Right atrium auricular region (tissue), 2 donors: ENCODE measurements around the gene GOLGA6D. TPM values are rescaled to one million over a fixed set of nuclear protein-coding genes. Genes with fewer than 3 reads are reported as not detected.
"Not testable (repeated sequence)": the region's sequence is repeated elsewhere in the genome, so short reads cannot be mapped to it uniquely, and the experiment has no call there.

Experiments
- DNase-seq: peaks from one replicate; pipeline ENCODE4 v3.0.0-alpha.2; 2019; ENCODE audit warnings: low spot score
- H3K27ac ChIP-seq, 2 donors: fragments of 200-600 bp; sonication (generic); 1 replicate in 1 of 2; 2 replicates in 1 of 2; pipeline ENCODE4 v1.5.1; 2016 to 2019
- H3K27me3 ChIP-seq, 2 donors: fragments of 200-600 bp; sonication (generic); one replicate each; pipeline versions ENCODE4 v1.5.1 to v1.6.0; 2017 to 2019
- H3K36me3 ChIP-seq: fragments of 200-600 bp; sonication (generic); one replicate; pipeline ENCODE4 v1.5.1; 2016
- H3K4me1 ChIP-seq, 2 donors: fragments of 200-600 bp; sonication (generic); one replicate each; pipeline versions ENCODE4 v1.5.1 to v1.6.0; 2017 to 2019
- H3K4me3 ChIP-seq, 2 donors: fragments of 200-600 bp; sonication (generic); 1 replicate in 1 of 2; 2 replicates in 1 of 2; pipeline ENCODE4 v1.5.1; 2017 to 2019; ENCODE audit warnings: mild to moderate bottlenecking in 1 of 2, moderate library complexity in 1 of 2
- H3K9me3 ChIP-seq, 2 donors: fragments of 200-600 bp; sonication (generic); one replicate each; pipeline ENCODE4 v1.5.1; 2019
- CTCF ChIP-seq, 2 donors: fragments of 200-600 bp; sonication (generic); IDR thresholded peaks; one replicate each; pipeline ENCODE4 v1.5.1; 2019; ENCODE audit warnings: antibody characterized with exemption in 2 of 2
- total RNA-seq, 2 donors: library from RNA; depleted of rRNA; stranded (reverse); fragments of >200 nt; gene quantifications; one replicate each; pipeline ENCODE4 v1.1.0, GENCODE V29; 2016

Gene GOLGA6D
- not detected for total RNA-seq

DNA sequence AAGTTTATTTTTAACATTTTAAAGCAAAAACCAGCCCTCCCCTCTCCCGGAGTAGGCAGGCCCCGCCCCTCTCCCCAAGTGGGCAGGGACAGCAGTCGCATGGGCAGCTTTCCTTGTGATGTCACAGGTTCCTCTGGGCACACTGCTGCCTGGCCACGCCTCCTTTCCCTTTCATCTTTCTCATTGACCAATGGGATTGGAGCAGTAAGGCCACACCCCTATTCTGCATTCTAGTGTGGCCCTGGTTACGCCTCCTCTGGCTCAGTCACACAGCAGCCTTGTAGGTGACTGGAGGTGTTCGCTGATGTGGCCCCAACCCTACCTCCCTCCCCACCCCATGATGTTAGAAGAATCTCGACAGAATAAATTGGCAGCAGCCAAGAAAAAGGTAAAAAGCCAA, at the start of gene GOLGA6D:
TSS of gene GOLGA6D (plus strand) at position 264 of the 400 bp plus-strand sequence. CDS start at position 305, 41 bp downstream.
- H3K27ac ChIP-seq, H3K4me3 ChIP-seq, DNase-seq, H3K4me1 ChIP-seq, H3K27me3 ChIP-seq, H3K9me3 ChIP-seq, H3K36me3 ChIP-seq: not testable (repeated sequence)

DNA sequence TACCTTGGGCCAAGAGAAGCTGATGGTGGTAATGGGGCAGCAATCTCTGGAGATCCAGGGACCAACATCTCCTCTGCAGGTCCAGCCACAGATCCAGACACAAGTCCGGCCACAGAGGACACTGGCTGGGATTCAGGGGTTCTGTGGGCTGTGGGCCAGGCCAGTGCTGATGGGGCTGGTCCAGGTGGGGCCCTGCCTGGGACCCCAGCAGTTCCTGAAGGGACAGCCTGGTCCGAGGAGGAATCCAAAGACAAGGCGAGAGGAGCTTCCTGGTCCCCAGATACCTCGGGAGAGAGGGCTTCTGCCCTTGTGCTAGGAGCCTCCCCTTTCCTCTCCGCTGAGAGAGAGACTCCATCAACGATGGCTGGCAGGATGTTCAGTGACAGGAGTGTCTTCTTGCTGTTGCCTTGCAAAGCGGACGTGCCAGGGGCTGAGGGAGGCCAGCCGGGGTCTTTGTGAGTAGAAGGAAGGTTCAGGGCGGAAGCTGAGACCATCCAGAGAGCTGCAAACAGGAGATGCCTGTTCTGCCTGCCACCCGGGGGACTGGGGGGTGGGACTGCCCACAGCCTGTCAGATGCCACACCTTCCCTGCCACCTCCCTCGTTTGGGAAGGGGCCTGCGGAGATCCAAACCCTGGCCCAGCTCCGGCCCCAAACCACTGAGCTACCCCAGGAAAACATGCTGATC, 49.0 kb upstream of the GOLGA6D start:
- no peak overlapping the region for H3K27ac ChIP-seq
- no peaks in the 10 kb centered on the region for H3K9me3 ChIP-seq
- no peak for DNase-seq
- no peak overlapping the region for H3K4me3 ChIP-seq
- H3K36me3 ChIP-seq, result no peaks in the 10 kb centered on the region
- no peaks in the 10 kb centered on the region for H3K4me1 ChIP-seq
- no peak for TF ChIP-seq CTCF (IDR thresholded peaks at IDR 0.05)
- no peaks in the 10 kb centered on the region for H3K27me3 ChIP-seq

DNA sequence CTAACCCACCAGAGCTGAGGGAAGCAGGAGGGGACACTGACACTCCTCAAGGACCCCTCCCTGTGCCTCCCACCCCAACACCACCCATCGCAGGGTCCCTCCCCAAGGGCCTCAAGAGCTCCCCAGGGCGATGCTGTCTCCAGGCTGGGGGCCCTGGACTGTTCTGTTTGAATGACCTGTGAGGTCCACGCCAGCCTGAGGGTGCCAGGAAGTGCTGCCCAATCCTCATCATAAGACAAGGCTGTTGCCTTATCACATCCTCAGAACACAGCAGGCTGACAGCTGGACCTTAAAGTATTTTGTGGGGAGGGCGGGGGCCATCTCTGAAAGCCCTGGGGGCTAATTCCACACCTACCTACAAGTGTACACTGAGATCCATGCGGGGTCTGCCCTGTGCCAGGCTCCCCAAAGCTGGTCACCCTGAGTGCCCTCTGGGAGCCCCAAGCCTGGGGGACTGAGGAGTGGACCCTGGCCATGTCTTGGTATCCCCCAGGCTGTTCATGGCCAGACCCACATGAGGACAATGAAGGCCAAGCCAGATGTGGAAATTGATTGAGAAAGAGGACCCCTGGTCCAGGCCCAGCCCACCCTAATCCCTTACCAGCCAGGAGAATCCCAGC, 48.3 kb upstream of the GOLGA6D start:
- Histone ChIP-seq H3K27ac (no peak overlapping the region), H3K9me3 (no peaks in the 10 kb centered on the region), H3K27me3 (no peaks in the 10 kb centered on the region), H3K4me3 (no peak overlapping the region), H3K4me1 (no peaks in the 10 kb centered on the region), H3K36me3 (no peaks in the 10 kb centered on the region)
- TF ChIP-seq CTCF (IDR thresholded peaks at IDR 0.05), result no peak
- DNase-seq, result no peak

GRCh38 chr15:75235051-75235673, 47.5 kb upstream of the GOLGA6D start:
- Histone ChIP-seq H3K27me3 (no peaks in the 10 kb centered on the region), H3K4me1 (no peaks in the 10 kb centered on the region), H3K27ac (no peak overlapping the region), H3K36me3 (no peaks in the 10 kb centered on the region), H3K4me3 (no peak overlapping the region), H3K9me3 (no peaks in the 10 kb centered on the region)
- no peak for DNase-seq
- TF ChIP-seq CTCF (IDR thresholded peaks at IDR 0.05), result no peak

DNA sequence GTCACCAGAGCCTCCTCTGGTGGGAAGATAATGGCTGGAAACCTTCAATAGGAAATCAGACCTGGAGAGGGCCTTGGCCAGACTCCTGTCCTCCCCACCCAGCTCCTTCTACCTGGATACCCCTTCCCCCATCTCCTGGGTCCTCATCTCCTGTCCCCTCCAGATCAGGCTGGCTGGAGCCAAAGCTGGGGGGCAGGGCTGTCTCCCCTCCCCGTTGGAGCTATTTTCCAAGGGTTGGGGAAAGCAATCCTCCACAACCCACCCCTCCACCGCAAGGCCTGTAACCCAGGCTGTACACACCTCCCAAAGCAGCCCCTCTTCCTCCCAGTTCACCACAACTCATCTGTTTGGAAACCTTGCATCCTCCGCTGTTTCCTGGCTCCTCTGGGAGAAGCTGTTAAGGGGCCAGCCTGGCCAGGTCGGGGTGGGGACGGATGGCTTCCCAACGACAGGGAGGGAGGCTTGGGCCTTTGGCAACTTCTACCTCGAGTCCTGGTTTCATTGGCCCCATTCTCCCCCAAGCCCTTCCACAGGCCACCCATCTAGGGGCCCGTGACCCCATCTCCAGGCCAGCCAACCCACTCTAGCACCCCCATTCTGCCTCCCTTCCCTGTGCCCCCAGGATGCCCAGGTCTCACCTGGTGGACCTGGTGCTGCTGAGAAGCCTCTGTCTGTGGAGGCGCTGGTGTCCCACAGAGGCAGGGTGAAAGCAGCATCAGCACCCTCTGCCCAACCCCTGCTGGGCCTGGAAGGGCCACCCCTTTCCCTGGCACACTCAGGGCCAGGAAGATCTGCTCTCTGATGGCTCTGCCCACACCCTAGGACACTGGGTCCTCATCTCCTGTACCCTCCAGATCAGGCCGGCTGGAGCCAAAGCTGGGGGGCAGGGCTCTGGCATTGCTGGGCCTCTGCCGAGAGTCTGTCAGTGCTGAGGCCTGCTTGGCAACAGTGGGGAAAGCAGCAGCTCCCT, 46.6 kb upstream of the GOLGA6D start:
- Histone ChIP-seq H3K9me3 (no peaks in the 10 kb centered on the region), H3K4me1 (no peaks in the 10 kb centered on the region), H3K27ac (no peak overlapping the region), H3K4me3 (no peak overlapping the region), H3K36me3 (no peaks in the 10 kb centered on the region), H3K27me3 (no peaks in the 10 kb centered on the region)
- DNase-seq, result no peak
- TF ChIP-seq CTCF (IDR thresholded peaks at IDR 0.05), result no peak
